ENCODE results near the gene KCNK5. TPM values are rescaled to one million over a fixed set of nuclear protein-coding genes. Genes with fewer than 3 reads are reported as not detected.

Gene KCNK5
- total RNA-seq, 4 donors from 2014 or later, result 9.2 to 14.3 (median 13.0) TPM

- H3K9me3 ChIP-seq, result no peaks in the 10 kb centered on the region
- intact Hi-C loops (cut with DNase I), result no loop called here
- peaks cover 19 to 27% of the 10 kb centered on the region in 2 donors for H3K4me1 ChIP-seq
- no peaks in the 10 kb centered on the region for H3K36me3 ChIP-seq
- H3K27me3 ChIP-seq, result no peaks in the 10 kb centered on the region
- H3K4me3 ChIP-seq (replicated peaks in 1 of 3), result no peak overlapping the region
- TF ChIP-seq POLR2A (IDR thresholded peaks at IDR 0.05) (no peak), CTCF (IDR thresholded peaks at IDR 0.05) (no peak)
- peak overlapping the region in 2 of 3 donors; percentile 50 to 68 for H3K27ac ChIP-seq
- DNase-seq, result no peak
Observed at GRCh38 chr6:39170389-39170788, 58.9 kb downstream of the KCNK5 start.

GRCh38 chr6:39169448-39170344 is 59.6 kb downstream of the KCNK5 start:
- TF ChIP-seq CTCF (IDR thresholded peaks at IDR 0.05) (no peak), POLR2A (IDR thresholded peaks at IDR 0.05) (no peak)
- H3K9me3 ChIP-seq, result no peaks in the 10 kb centered on the region
- no peaks in the 10 kb centered on the region for H3K36me3 ChIP-seq
- intact Hi-C loops (cut with DNase I), result loop anchor here (5.0 to 10.0 kb wide), 2 partner anchors 48 to 295 kb away; no protein-coding TSS in a partner anchor
- WGBS, 2 donors, result 36 to 48% methylated on average over 13 to 14 of the region's 14 CpGs
- H3K27me3 ChIP-seq, result no peaks in the 10 kb centered on the region
- peak; percentile 63 to 79 for DNase-seq
- H3K27ac ChIP-seq, result peak overlapping the region; percentile 46 to 68 (median 50)
- H3K4me3 ChIP-seq (replicated peaks in 1 of 3), result no peak overlapping the region
- H3K4me1 ChIP-seq, result peaks cover 19 to 27% of the 10 kb centered on the region in 2 donors

- H3K27ac ChIP-seq, result no peak overlapping the region
- no peaks in the 10 kb centered on the region for H3K9me3 ChIP-seq
- TF ChIP-seq POLR2A (IDR thresholded peaks at IDR 0.05) (no peak), CTCF (IDR thresholded peaks at IDR 0.05) (no peak)
- no peaks in the 10 kb centered on the region for H3K27me3 ChIP-seq
- no peaks in the 10 kb centered on the region for H3K36me3 ChIP-seq
- 79 to 88% methylated on average over 9 to 10 of the region's 10 CpGs for WGBS, 2 donors
- H3K4me1 ChIP-seq, result peaks cover 19 to 27% of the 10 kb centered on the region in 2 donors
- intact Hi-C loops (cut with DNase I), result loop anchor here (2.0 to 10.0 kb wide), 3 partner anchors 49 to 293 kb away; no protein-coding TSS in a partner anchor
- H3K4me3 ChIP-seq (replicated peaks in 1 of 3), result no peak overlapping the region
- no peak for DNase-seq
Observed at GRCh38 chr6:39167866-39168625, 61.2 kb downstream of the KCNK5 start.

GRCh38 chr6:39167321-39167720 is 62.0 kb downstream of the KCNK5 start:
- H3K9me3 ChIP-seq, result no peaks in the 10 kb centered on the region
- H3K36me3 ChIP-seq, result no peaks in the 10 kb centered on the region
- WGBS, 2 donors, result 92% methylated on average over 4 to 5 of the region's 5 CpGs
- H3K27ac ChIP-seq, result no peak overlapping the region
- intact Hi-C loops (cut with DNase I), result loop anchor here (2.0 to 10.0 kb wide), 3 partner anchors 50 to 293 kb away; no protein-coding TSS in a partner anchor
- no peaks in the 10 kb centered on the region for H3K27me3 ChIP-seq
- TF ChIP-seq POLR2A (IDR thresholded peaks at IDR 0.05), result no peak
- TF ChIP-seq CTCF (IDR thresholded peaks at IDR 0.05), result no peak
- no peak for DNase-seq
- peaks cover 19 to 27% of the 10 kb centered on the region in 2 donors for H3K4me1 ChIP-seq
- H3K4me3 ChIP-seq (replicated peaks in 1 of 3), result no peak overlapping the region
